Nephron (organoid): ENCODE data around the gene EXOC2.

ENCODE experiments used
- H3K27ac Mint-ChIP-seq, 3 experiments: 2 replicates each; pipeline ENCODE4 v1.8.0; 2020; ENCODE audit warnings: mixed read lengths in 3 of 3, mild to moderate bottlenecking in 2 of 3, moderate library complexity in 1 of 3
- H3K27me3 Mint-ChIP-seq: 2 replicates; pipeline ENCODE4 v1.8.0; 2021; ENCODE audit warnings: low read depth, mild to moderate bottlenecking, moderate library complexity, mixed read lengths
- H3K36me3 Mint-ChIP-seq: 2 replicates; pipeline ENCODE4 v1.8.0; 2020; ENCODE audit warnings: low read depth, mixed read lengths
- H3K4me1 Mint-ChIP-seq: 2 replicates; pipeline ENCODE4 v1.8.0; 2020; ENCODE audit warnings: mixed read lengths
- H3K4me3 Mint-ChIP-seq, 3 experiments: 2 replicates each; pipeline ENCODE4 v1.8.0; 2020; ENCODE audit warnings: mild to moderate bottlenecking in 3 of 3, mixed read lengths in 3 of 3, moderate library complexity in 2 of 3
- H3K9me3 Mint-ChIP-seq: 2 replicates; pipeline ENCODE4 v1.8.0; 2020; ENCODE audit warnings: mixed read lengths
- CTCF ChIP-seq, 3 experiments: fragments of 200-600 bp; sonication (generic); IDR thresholded peaks; one replicate each; pipeline ENCODE4 v1.5.0; 2021; ENCODE audit warnings: antibody characterized with exemption in 3 of 3; ENCODE audit not compliant: unreplicated experiment in 3 of 3

Gene EXOC2

GRCh38 chr6:654136-654535, 38.8 kb downstream of the EXOC2 start:
- no peaks in the 10 kb centered on the region for H3K9me3 Mint-ChIP-seq
- H3K36me3 Mint-ChIP-seq, result peaks cover 21% of the 10 kb centered on the region
- no peak overlapping the region for H3K27ac Mint-ChIP-seq
- H3K4me3 Mint-ChIP-seq, result no peak overlapping the region
- no peaks in the 10 kb centered on the region for H3K27me3 Mint-ChIP-seq
- no peak for TF ChIP-seq CTCF (IDR thresholded peaks at IDR 0.05; ENCODE audit: unreplicated experiment in 3 of 3)
- H3K4me1 Mint-ChIP-seq, result peaks cover 26% of the 10 kb centered on the region

- TF ChIP-seq CTCF (IDR thresholded peaks at IDR 0.05; ENCODE audit: unreplicated experiment in 3 of 3), result no peak
- H3K4me1 Mint-ChIP-seq, result peaks cover 17% of the 10 kb centered on the region
- H3K4me3 Mint-ChIP-seq, result no peak overlapping the region
- no peaks in the 10 kb centered on the region for H3K27me3 Mint-ChIP-seq
- H3K27ac Mint-ChIP-seq, result no peak overlapping the region
- H3K9me3 Mint-ChIP-seq, result no peaks in the 10 kb centered on the region
- peaks cover 21% of the 10 kb centered on the region for H3K36me3 Mint-ChIP-seq
Measured at GRCh38 chr6:652865-653264, 40.1 kb downstream of the EXOC2 start.

- no peak overlapping the region for H3K4me3 Mint-ChIP-seq
- no peak overlapping the region for H3K27ac Mint-ChIP-seq
- peaks cover 4% of the 10 kb centered on the region for H3K4me1 Mint-ChIP-seq
- TF ChIP-seq CTCF (IDR thresholded peaks at IDR 0.05; ENCODE audit: unreplicated experiment in 3 of 3), result no peak
- H3K27me3 Mint-ChIP-seq, result no peaks in the 10 kb centered on the region
- H3K36me3 Mint-ChIP-seq, result peaks cover 9% of the 10 kb centered on the region
- H3K9me3 Mint-ChIP-seq, result no peaks in the 10 kb centered on the region
Measured at GRCh38 chr6:650098-650497, 42.8 kb downstream of the EXOC2 start.

GRCh38 chr6:642805-643204, 50.1 kb downstream of the EXOC2 start:
- Mint-ChIP-seq H3K36me3 (peaks cover 21% of the 10 kb centered on the region), H3K9me3 (peaks cover 19% of the 10 kb centered on the region), H3K4me1 (no peaks in the 10 kb centered on the region), H3K27me3 (no peaks in the 10 kb centered on the region), H3K4me3 (no peak overlapping the region), H3K27ac (no peak overlapping the region)
- no peak for TF ChIP-seq CTCF (IDR thresholded peaks at IDR 0.05; ENCODE audit: unreplicated experiment in 3 of 3)

- Mint-ChIP-seq H3K27me3 (no peaks in the 10 kb centered on the region), H3K9me3 (peaks cover 19% of the 10 kb centered on the region), H3K27ac (no peak overlapping the region)
Measured at GRCh38 chr6:641225-641985, 51.5 kb downstream of the EXOC2 start.

More at GRCh38 chr6:641225-641985, 51.5 kb downstream of the EXOC2 start:
- H3K4me1 Mint-ChIP-seq, result no peaks in the 10 kb centered on the region
- no peak overlapping the region for H3K4me3 Mint-ChIP-seq
- H3K36me3 Mint-ChIP-seq, result peaks cover 30% of the 10 kb centered on the region
- no peak for TF ChIP-seq CTCF (IDR thresholded peaks at IDR 0.05; ENCODE audit: unreplicated experiment in 3 of 3)
